Left ventricle myocardium inferior (tissue), 1 donor: ENCODE data around the gene TPD52L2. TPM values are rescaled to one million over a fixed set of nuclear protein-coding genes. Genes with fewer than 3 reads are reported as not detected.

Source experiments
- DNase-seq: peaks from one replicate; pipeline ENCODE4 v3.0.0-alpha.2; 2020
- H3K27ac ChIP-seq: fragments of 200-600 bp; replicated peaks from 2 replicates; pipeline ENCODE4 v1.8.0; 2021
- H3K27me3 ChIP-seq: fragments of 200-600 bp; 2 replicates; pipeline ENCODE4 v1.8.0; 2021; ENCODE audit warnings: low read depth
- H3K36me3 ChIP-seq: fragments of 200-600 bp; 2 replicates; pipeline ENCODE4 v1.8.0; 2021
- H3K4me1 ChIP-seq: fragments of 200-600 bp; 2 replicates; pipeline ENCODE4 v1.8.0; 2021
- H3K4me3 ChIP-seq: fragments of 200-600 bp; 2 replicates; pipeline ENCODE4 v1.8.0; 2021; ENCODE audit warnings: mild to moderate bottlenecking, moderate library complexity
- H3K9me3 ChIP-seq: fragments of 200-600 bp; replicated peaks from 2 replicates; pipeline ENCODE4 v1.8.0; 2021
- intact Hi-C: fragments of 100-400 bp; cut with micrococcal nuclease; formaldehyde crosslinking; loops from one replicate; pipeline ENCODE4 v1.11.0; 2022
- long read RNA-seq: library from polyadenylated mRNA; unstranded; transcript quantifications from one replicate; pipeline ENCODE4 v2.0.0, GENCODE V29; 2021
- total RNA-seq: library from RNA; stranded (reverse); fragmentation: NEBNext Ultra II Directional; extraction: Animal tissue kit (Norgen Biotek cat#: 25700); gene quantifications from one replicate; pipeline ENCODE4 v1.2.1, GENCODE V29; 2021
- TF ChIP-seq, protein P1 (sequence below): fragments of 200-600 bp; IDR thresholded peaks from 2 replicates; pipeline ENCODE4 v1.8.0; 2021; ENCODE audit warnings: antibody characterized with exemption, mild to moderate bottlenecking, borderline replicate concordance
- donor health status: DM: no; HTN: yes; CAD: no; lungs with severe emphysema.

Gene TPD52L2
- total RNA-seq: 72.0 TPM
- long read RNA-seq, full-length matches to known transcripts: 213 of 237 reads
- long read RNA-seq, partial matches to known transcripts: 14 of 237 reads
- long read RNA-seq, other reads (novel, unspliced or antisense): 10 of 237 reads

DNA sequence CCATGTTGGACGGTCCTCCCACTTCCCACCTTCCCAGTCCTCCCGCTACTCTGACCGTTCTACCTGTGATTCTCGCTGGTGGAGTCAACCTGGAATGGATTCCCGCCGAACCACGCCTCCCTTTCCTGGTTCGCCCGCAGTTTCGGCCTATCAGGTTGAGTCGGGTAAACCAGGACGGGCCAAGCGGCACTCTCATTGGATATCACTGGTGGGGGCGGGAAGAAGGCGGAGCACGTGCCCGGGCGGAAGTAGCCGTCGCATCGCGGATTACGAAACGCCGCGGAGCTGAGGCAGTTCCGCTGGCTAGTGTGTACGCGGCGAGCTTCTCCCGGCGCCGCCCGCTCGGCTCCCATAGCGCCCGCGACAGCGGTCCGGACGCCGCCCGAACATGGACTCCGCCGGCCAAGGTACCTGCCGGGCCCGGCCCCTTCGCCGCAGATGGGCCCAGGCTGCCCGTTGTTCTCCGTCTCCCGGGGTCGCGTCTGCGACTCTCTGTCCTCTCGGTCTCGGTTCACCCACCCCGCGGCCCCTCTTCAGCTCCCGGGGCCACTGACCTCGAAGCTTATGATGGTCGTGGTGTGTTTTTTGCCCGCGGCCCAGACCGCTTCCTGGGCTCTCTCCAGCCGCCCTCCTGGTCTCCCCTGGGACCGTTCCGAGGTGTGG, at the start of gene TPD52L2:
Gene TPD52L2, plus strand, starts transcription at position 293 of the 663 bp plus-strand sequence. Its CDS starts 96 bp downstream, at position 389.
- H3K4me3 ChIP-seq: peak within 1 kb of the TSS; percentile 98
- intact Hi-C loops: loop anchor here (10.0 kb wide), 1 partner anchor 50 kb away; no protein-coding TSS in a partner anchor
- peak; percentile 98 for DNase-seq
- peaks cover 35% of the 10 kb centered on the region for H3K36me3 ChIP-seq
- no peaks in the 10 kb centered on the region for H3K27me3 ChIP-seq
- no peaks in the 10 kb centered on the region for H3K9me3 ChIP-seq
- peaks cover 45% of the 10 kb centered on the region for H3K4me1 ChIP-seq
- H3K27ac ChIP-seq: peak within 1 kb of the TSS; percentile 97
- TF ChIP-seq, protein P1, sequence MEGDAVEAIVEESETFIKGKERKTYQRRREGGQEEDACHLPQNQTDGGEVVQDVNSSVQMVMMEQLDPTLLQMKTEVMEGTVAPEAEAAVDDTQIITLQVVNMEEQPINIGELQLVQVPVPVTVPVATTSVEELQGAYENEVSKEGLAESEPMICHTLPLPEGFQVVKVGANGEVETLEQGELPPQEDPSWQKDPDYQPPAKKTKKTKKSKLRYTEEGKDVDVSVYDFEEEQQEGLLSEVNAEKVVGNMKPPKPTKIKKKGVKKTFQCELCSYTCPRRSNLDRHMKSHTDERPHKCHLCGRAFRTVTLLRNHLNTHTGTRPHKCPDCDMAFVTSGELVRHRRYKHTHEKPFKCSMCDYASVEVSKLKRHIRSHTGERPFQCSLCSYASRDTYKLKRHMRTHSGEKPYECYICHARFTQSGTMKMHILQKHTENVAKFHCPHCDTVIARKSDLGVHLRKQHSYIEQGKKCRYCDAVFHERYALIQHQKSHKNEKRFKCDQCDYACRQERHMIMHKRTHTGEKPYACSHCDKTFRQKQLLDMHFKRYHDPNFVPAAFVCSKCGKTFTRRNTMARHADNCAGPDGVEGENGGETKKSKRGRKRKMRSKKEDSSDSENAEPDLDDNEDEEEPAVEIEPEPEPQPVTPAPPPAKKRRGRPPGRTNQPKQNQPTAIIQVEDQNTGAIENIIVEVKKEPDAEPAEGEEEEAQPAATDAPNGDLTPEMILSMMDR: no peak

DNA sequence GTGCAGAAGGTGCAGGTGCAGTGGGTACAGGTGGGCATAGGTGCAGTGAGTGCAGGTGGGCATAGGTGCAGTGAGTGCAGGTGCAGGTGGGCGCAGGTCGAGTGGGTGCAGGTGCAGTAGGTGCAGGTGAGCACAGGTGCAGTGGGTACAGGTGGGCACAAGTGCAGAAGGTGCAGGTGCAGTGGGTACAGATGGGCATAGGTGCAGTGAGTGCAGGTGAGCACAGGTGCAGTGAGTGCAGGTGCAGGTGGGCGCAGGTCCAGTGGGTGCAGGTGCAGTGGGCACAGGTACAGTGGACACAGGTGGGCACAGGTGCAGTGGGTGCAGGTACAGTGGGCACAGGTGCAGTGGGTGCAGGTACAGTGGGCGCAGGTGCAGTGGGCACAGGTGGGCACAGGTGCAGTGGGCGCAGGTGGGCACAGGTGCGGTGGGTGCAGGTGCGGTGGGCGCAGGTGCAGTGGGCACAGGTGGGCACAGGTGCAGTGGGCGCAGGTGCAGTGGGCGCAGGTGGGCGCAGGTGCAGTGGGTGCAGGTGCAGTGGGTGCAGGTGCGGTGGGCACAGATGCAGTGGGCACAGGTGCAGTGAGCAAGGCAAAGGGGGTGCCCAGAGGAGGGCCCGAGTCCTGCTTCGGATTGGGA, 49.3 kb upstream of the TPD52L2 start:
- TF ChIP-seq, protein P1: no peak
- no peak for DNase-seq
- no peak overlapping the region for H3K4me3 ChIP-seq
- intact Hi-C loops: loop anchor here (10.0 kb wide), 1 partner anchor 49 kb away; the partner anchor contains the start of genes ABHD16B and TPD52L2
- no peaks in the 10 kb centered on the region for H3K36me3 ChIP-seq
- no peak overlapping the region for H3K27ac ChIP-seq
- no peaks in the 10 kb centered on the region for H3K9me3 ChIP-seq
- H3K27me3 ChIP-seq: no peaks in the 10 kb centered on the region
- H3K4me1 ChIP-seq: peaks cover 56% of the 10 kb centered on the region

DNA sequence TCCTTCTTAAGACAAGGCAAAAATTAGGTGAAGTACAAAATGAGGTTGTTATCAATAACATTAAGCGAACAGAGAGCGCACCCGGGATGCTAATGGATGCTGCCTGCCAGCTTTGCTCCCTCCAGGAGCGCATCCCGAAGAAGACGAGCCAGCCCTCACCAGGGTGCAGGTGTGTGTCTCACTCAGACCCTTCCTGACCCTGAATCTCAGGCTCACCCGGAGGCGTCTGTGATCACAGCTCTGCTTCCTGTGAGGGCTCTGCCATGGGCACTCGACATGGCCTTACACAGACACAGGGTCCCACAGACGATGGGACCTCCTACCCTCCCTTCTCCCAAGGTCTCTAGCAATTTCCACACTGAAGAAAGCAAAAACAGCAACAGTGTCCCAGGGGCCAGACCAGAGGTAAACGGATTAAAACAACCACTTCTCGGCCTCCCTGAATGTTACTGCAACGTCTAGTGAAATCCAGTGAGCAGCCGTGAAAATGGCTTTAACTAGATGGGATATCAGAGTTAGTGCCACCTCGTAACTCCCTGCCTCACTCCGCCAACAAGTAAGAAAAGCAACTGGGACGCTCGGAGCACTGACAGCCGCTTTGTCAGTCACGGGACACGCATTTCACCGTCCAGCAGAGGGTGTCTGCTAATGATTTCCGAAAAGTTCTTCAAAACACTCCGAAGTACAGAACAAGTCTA, 45.7 kb upstream of the TPD52L2 start:
- Histone ChIP-seq H3K4me1 (peaks cover 66% of the 10 kb centered on the region), H3K27ac (peak overlapping the region; percentile 32), H3K9me3 (no peaks in the 10 kb centered on the region), H3K27me3 (no peaks in the 10 kb centered on the region), H3K4me3 (peak overlapping the region; percentile 7), H3K36me3 (no peaks in the 10 kb centered on the region)
- intact Hi-C loops: loop anchor here (10.0 kb wide), 1 partner anchor 45 kb away; the partner anchor contains the start of genes ABHD16B and TPD52L2
- DNase-seq: peak; percentile 44
- TF ChIP-seq, protein P1: peak; percentile 60

DNA sequence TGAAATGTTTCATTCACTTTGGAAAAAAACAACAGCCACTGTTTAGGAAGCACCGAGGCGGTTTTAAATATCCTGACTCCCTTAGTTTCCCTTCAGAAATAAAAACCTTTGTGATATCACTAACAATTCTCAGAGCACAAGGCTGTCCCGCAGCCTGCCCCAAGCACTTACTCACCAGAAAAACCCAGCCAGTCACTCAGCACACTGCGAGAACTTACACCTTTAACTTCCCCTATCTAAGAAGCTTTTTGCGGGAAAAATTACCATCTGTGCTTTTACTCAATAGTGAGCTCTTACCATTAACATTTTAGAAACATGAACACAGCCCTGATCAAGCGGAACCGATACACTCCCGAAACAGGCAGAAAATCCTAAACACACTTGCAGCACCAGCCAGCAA, 43.3 kb upstream of the TPD52L2 start:
- Histone ChIP-seq H3K36me3 (no peaks in the 10 kb centered on the region), H3K27ac (peak overlapping the region; percentile 47), H3K9me3 (no peaks in the 10 kb centered on the region), H3K4me3 (no peak overlapping the region), H3K4me1 (peaks cover 71% of the 10 kb centered on the region), H3K27me3 (no peaks in the 10 kb centered on the region)
- intact Hi-C loops: no loop called here
- no peak for DNase-seq
- TF ChIP-seq, protein P1: no peak

DNA sequence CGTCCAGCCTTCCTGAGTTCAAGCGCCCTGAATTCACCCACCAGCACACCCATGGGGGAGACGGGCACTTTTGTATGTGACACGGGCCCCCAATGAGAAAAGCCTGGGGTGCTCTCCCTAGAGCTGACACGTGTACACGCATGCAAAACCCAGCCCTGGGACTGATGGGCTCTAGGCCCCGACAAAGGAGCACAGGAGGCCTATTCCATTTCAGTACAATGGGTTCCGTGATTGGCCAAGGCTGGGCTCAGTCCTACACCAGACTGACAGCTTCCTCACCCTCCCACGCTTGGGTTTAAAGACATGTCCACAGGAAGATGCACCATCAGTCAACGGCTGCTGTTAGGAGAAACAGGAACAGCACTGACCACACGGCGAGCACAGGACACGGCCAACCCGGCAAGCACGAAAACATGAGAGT, 42.8 kb upstream of the TPD52L2 start:
- no peak for DNase-seq
- intact Hi-C loops: no loop called here
- no peaks in the 10 kb centered on the region for H3K27me3 ChIP-seq
- H3K36me3 ChIP-seq: no peaks in the 10 kb centered on the region
- no peak overlapping the region for H3K4me3 ChIP-seq
- peaks cover 74% of the 10 kb centered on the region for H3K4me1 ChIP-seq
- H3K27ac ChIP-seq: peak overlapping the region; percentile 47
- no peaks in the 10 kb centered on the region for H3K9me3 ChIP-seq
- TF ChIP-seq, protein P1: no peak
